Left forelimb (tissue), 1 donor: Measurements from ENCODE around the gene VRK1.

Experiments used
- DNase-seq: peaks from one replicate; pipeline ENCODE4 v3.0.0-alpha.2; 2018; ENCODE audit warnings: low spot score

VRK1 gene

GRCh38 chr14:96792003-96792402, 5.2 kb upstream of the VRK1 start:
- DNase-seq: no peak

GRCh38 chr14:96792591-96792990, 4.6 kb upstream of the VRK1 start:
- DNase-seq: no peak

- no peak for DNase-seq
Measured at GRCh38 chr14:96793547-96793946, 3.6 kb upstream of the VRK1 start.

GRCh38 chr14:96795109-96795828, 1.9 kb upstream of the VRK1 start:
- DNase-seq: no peak

- no peak for DNase-seq
Measured at GRCh38 chr14:96797582-96798349, 584 bp downstream of the VRK1 start.

- DNase-seq: no peak
Measured at GRCh38 chr14:96798956-96799355, 1.8 kb downstream of the VRK1 start.

- DNase-seq: no peak
Measured at GRCh38 chr14:96799489-96800054, 2.4 kb downstream of the VRK1 start.

- no peak for DNase-seq
Measured at GRCh38 chr14:96801931-96802330, 4.7 kb downstream of the VRK1 start.

- no peak for DNase-seq
Measured at GRCh38 chr14:96802963-96803362, 5.8 kb downstream of the VRK1 start.

- no peak for DNase-seq
Measured at GRCh38 chr14:96803958-96804357, 6.8 kb downstream of the VRK1 start.

GRCh38 chr14:96804895-96805294, 7.7 kb downstream of the VRK1 start:
- DNase-seq: no peak

- DNase-seq: no peak
Measured at GRCh38 chr14:96805956-96806355, 8.8 kb downstream of the VRK1 start.

- DNase-seq: no peak
Measured at GRCh38 chr14:96806836-96807235, 9.7 kb downstream of the VRK1 start.

- no peak for DNase-seq
Measured at GRCh38 chr14:96808619-96809406, 11.6 kb downstream of the VRK1 start.

GRCh38 chr14:96811265-96811664, 14.1 kb downstream of the VRK1 start:
- DNase-seq: no peak

GRCh38 chr14:96811985-96812667, 14.9 kb downstream of the VRK1 start:
- no peak for DNase-seq

GRCh38 chr14:96816281-96816680, 19.1 kb downstream of the VRK1 start:
- no peak for DNase-seq

- no peak for DNase-seq
Measured at GRCh38 chr14:96817750-96818666, 20.8 kb downstream of the VRK1 start.

- no peak for DNase-seq
Measured at GRCh38 chr14:96821501-96821900, 24.3 kb downstream of the VRK1 start.

- no peak for DNase-seq
Measured at GRCh38 chr14:96823652-96824051, 26.5 kb downstream of the VRK1 start.

GRCh38 chr14:96824283-96824682, 27.1 kb downstream of the VRK1 start:
- DNase-seq: no peak
